HG03025 (cell line): ENCODE results near the gene OR5AR1.
"Not testable (repeated sequence)": the region's sequence is repeated elsewhere in the genome, so short reads cannot be mapped to it uniquely, and the experiment has no call there.

Experiments
- ATAC-seq: cut with Tn5 transposase; IDR thresholded peaks from one replicate; pipeline ENCODE4 v1.9.1; 2021; ENCODE audit warnings: mild to moderate bottlenecking, moderate library complexity; ENCODE audit not compliant: unreplicated experiment, low FRiP score

OR5AR1 gene

GRCh38 chr11:56663386-56663785 is at the start of gene OR5AR1:
Gene OR5AR1, plus strand, starts transcription at chr11:56663686. Its CDS starts 0 bp downstream, at chr11:56663686.
- ATAC-seq: no peak

GRCh38 chr11:56624661-56625110 is 38.8 kb upstream of the OR5AR1 start:
- ATAC-seq: peak; percentile 59

- ATAC-seq: no peak
Observed at GRCh38 chr11:56625946-56626345, 37.5 kb upstream of the OR5AR1 start.

GRCh38 chr11:56632329-56632728 is 31.2 kb upstream of the OR5AR1 start:
- ATAC-seq: no peak

- ATAC-seq: no peak
Observed at GRCh38 chr11:56636861-56637260, 26.6 kb upstream of the OR5AR1 start.

- no peak for ATAC-seq
Observed at GRCh38 chr11:56637500-56637899, 26.0 kb upstream of the OR5AR1 start.

- no peak for ATAC-seq
Observed at GRCh38 chr11:56642339-56642738, 21.1 kb upstream of the OR5AR1 start, which contains the start of gene OR5AP2. Gene OR5AP2, minus strand, starts transcription at chr11:56642439. Its CDS starts 0 bp downstream, at chr11:56642439.

GRCh38 chr11:56659755-56660154 is 3.7 kb upstream of the OR5AR1 start:
- ATAC-seq: no peak

- ATAC-seq: no peak
Observed at GRCh38 chr11:56670984-56671383, 7.5 kb downstream of the OR5AR1 start.

GRCh38 chr11:56688554-56689100 is 25.1 kb downstream of the OR5AR1 start:
- ATAC-seq: no peak

GRCh38 chr11:56691179-56691578 is 27.7 kb downstream of the OR5AR1 start:
- not testable (repeated sequence) for ATAC-seq

- ATAC-seq: no peak
Observed at GRCh38 chr11:56693428-56693827, 29.9 kb downstream of the OR5AR1 start.

- ATAC-seq: no peak
Observed at GRCh38 chr11:56698795-56699194, 35.3 kb downstream of the OR5AR1 start, which contains the start of gene OR9G1. Gene OR9G1, plus strand, starts transcription at chr11:56699095. Its CDS starts 1,293 bp downstream, at chr11:56700388.

GRCh38 chr11:56700242-56700913 is 36.9 kb downstream of the OR5AR1 start:
- ATAC-seq: no peak

GRCh38 chr11:56700914-56701485 is 37.5 kb downstream of the OR5AR1 start:
- ATAC-seq: no peak

- ATAC-seq: no peak
Observed at GRCh38 chr11:56705784-56706396, 42.4 kb downstream of the OR5AR1 start.

GRCh38 chr11:56706486-56706885 is 43.0 kb downstream of the OR5AR1 start:
- no peak for ATAC-seq

GRCh38 chr11:56714206-56714605 is 50.7 kb downstream of the OR5AR1 start:
- ATAC-seq: no peak
